ENCODE data around the gene GLP2R. TPM values are rescaled to one million over a fixed set of nuclear protein-coding genes. Genes with fewer than 3 reads are reported as not detected.
"Not testable (repeated sequence)": the region's sequence is repeated elsewhere in the genome, so short reads cannot be mapped to it uniquely, and the experiment has no call there.

Gene GLP2R
- total and polyA plus RNA-seq, 2 of the 13 experiments (the other 11 are each of a cell fraction or from before 2014, with no cell fraction given), result 0.65 to 1.4 TPM

GRCh38 chr17:9780552-9780951, 45.2 kb upstream of the GLP2R start (continued):
- TF ChIP-seq, protein P1, sequence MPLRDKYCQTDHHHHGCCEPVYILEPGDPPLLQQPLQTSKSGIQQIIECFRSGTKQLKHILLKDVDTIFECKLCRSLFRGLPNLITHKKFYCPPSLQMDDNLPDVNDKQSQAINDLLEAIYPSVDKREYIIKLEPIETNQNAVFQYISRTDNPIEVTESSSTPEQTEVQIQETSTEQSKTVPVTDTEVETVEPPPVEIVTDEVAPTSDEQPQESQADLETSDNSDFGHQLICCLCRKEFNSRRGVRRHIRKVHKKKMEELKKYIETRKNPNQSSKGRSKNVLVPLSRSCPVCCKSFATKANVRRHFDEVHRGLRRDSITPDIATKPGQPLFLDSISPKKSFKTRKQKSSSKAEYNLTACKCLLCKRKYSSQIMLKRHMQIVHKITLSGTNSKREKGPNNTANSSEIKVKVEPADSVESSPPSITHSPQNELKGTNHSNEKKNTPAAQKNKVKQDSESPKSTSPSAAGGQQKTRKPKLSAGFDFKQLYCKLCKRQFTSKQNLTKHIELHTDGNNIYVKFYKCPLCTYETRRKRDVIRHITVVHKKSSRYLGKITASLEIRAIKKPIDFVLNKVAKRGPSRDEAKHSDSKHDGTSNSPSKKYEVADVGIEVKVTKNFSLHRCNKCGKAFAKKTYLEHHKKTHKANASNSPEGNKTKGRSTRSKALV (CRISPR knock-in tag; IDR thresholded peaks at IDR 0.05), result no peak
- TF ChIP-seq RFXANK (CRISPR knock-in tag; IDR thresholded peaks at IDR 0.05), result no peak
- TF ChIP-seq, protein P2, sequence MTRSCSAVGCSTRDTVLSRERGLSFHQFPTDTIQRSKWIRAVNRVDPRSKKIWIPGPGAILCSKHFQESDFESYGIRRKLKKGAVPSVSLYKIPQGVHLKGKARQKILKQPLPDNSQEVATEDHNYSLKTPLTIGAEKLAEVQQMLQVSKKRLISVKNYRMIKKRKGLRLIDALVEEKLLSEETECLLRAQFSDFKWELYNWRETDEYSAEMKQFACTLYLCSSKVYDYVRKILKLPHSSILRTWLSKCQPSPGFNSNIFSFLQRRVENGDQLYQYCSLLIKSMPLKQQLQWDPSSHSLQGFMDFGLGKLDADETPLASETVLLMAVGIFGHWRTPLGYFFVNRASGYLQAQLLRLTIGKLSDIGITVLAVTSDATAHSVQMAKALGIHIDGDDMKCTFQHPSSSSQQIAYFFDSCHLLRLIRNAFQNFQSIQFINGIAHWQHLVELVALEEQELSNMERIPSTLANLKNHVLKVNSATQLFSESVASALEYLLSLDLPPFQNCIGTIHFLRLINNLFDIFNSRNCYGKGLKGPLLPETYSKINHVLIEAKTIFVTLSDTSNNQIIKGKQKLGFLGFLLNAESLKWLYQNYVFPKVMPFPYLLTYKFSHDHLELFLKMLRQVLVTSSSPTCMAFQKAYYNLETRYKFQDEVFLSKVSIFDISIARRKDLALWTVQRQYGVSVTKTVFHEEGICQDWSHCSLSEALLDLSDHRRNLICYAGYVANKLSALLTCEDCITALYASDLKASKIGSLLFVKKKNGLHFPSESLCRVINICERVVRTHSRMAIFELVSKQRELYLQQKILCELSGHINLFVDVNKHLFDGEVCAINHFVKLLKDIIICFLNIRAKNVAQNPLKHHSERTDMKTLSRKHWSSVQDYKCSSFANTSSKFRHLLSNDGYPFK (CRISPR knock-in tag; IDR thresholded peaks at IDR 0.05; ENCODE audit: borderline replicate concordance), result no peak

- Histone ChIP-seq H3K9me3 (ENCODE audit: low read length) (no peaks in the 10 kb centered on the region), H3K9ac (ENCODE audit: insufficient read depth, low read depth, low read length) (no peak overlapping the region), H3K36me3 (replicated peaks in 1 of 2; ENCODE audit: control insufficient read depth in 1 of 2, insufficient read depth in 2 of 2, low read length in 2 of 2) (no peaks in the 10 kb centered on the region), H3K27me3 (ENCODE audit: control insufficient read depth in 1 of 2, insufficient read depth in 2 of 2, low read length in 2 of 2) (peaks cover 2 to 46% of the 10 kb centered on the region in 2 experiments; a peak in 4 of 5 replicates), H4K20me1 (ENCODE audit: insufficient read depth, low read length) (no peaks in the 10 kb centered on the region), H3K4me2 (ENCODE audit: low read depth, low read length) (no peak overlapping the region), H3K4me3 (replicated peaks in 1 of 3; ENCODE audit: insufficient read depth in 1 of 3, low read depth in 2 of 3, low read length in 3 of 3) (no peak overlapping the region), H3K27ac (ENCODE audit: extremely low read length, insufficient read depth, low read length) (no peak overlapping the region), H3K79me2 (ENCODE audit: insufficient read depth, low read length) (no peaks in the 10 kb centered on the region), H2AFZ (ENCODE audit: low read length) (no peak overlapping the region), H3K4me1 (ENCODE audit: insufficient read depth, low read length) (no peaks in the 10 kb centered on the region)
- no TSS peak for BruUV-seq (replicated peaks)
- TF ChIP-seq KLF12 (CRISPR knock-in tag; IDR thresholded peaks at IDR 0.05; ENCODE audit: borderline replicate concordance) (no peak), PCBP2 (optimal IDR thresholded peaks at IDR 0.05; ENCODE audit: low read depth, low read length, poor library complexity, severe bottlenecking) (no peak), SPEN (CRISPR knock-in tag; IDR thresholded peaks at IDR 0.05; ENCODE audit: low read depth) (no peak)
- TF ChIP-seq, protein P3, sequence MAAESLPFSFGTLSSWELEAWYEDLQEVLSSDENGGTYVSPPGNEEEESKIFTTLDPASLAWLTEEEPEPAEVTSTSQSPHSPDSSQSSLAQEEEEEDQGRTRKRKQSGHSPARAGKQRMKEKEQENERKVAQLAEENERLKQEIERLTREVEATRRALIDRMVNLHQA (CRISPR knock-in tag; IDR thresholded peaks at IDR 0.05), result no peak
- no peak for ATAC-seq
- intact Hi-C loops (cut with micrococcal nuclease; ENCODE audit: unreplicated experiment), result no loop called here
- in situ Hi-C loops (cut with HindIII; ENCODE audit: extremely low pct_ligation_motif_present, low pct_unique_long_range_greater_than_20kb), result no loop called here
- WGBS (ENCODE audit: low lambda C conversion rate), result 10% methylated on average over 4 of the region's 4 CpGs
- FAIRE-seq, result no peak
- ChIA-PET CTCF (ENCODE audit: low intra/inter-chr PET ratio, low total read pairs) (no interaction called here), POLR2A (no interaction called here)
- no peak for DNase-seq (ENCODE audit: low spot score)
Observed at GRCh38 chr17:9783050-9783449, 42.7 kb upstream of the GLP2R start.

- CTCF ChIA-PET (ENCODE audit: low intra/inter-chr PET ratio, low total read pairs); H3K4me1 ChIP-seq (ENCODE audit: insufficient read depth, low read length); H3K4me3 ChIP-seq (replicated peaks in 1 of 3; ENCODE audit: insufficient read depth in 1 of 3, low read depth in 2 of 3, low read length in 3 of 3); H4K20me1 ChIP-seq (ENCODE audit: insufficient read depth, low read length); in situ Hi-C loops (cut with HindIII; ENCODE audit: extremely low pct_ligation_motif_present, low pct_unique_long_range_greater_than_20kb); H2AFZ ChIP-seq (ENCODE audit: low read length); H3K79me2 ChIP-seq (ENCODE audit: insufficient read depth, low read length); FAIRE-seq; BruUV-seq (replicated peaks); intact Hi-C loops (cut with micrococcal nuclease; ENCODE audit: unreplicated experiment); H3K9ac ChIP-seq (ENCODE audit: insufficient read depth, low read depth, low read length); H3K27ac ChIP-seq (ENCODE audit: extremely low read length, insufficient read depth, low read length); H3K36me3 ChIP-seq (replicated peaks in 1 of 2; ENCODE audit: control insufficient read depth in 1 of 2, insufficient read depth in 2 of 2, low read length in 2 of 2); ATAC-seq; H3K9me3 ChIP-seq (ENCODE audit: low read length); DNase-seq (ENCODE audit: low spot score); H3K4me2 ChIP-seq (ENCODE audit: low read depth, low read length); POLR2A ChIA-PET: not testable (repeated sequence)
- 26% methylated on average over 5 of the region's 5 CpGs for WGBS (ENCODE audit: low lambda C conversion rate)
- peaks cover 2 to 45% of the 10 kb centered on the region in 2 experiments; a peak in 4 of 5 replicates for H3K27me3 ChIP-seq (ENCODE audit: control insufficient read depth in 1 of 2, insufficient read depth in 2 of 2, low read length in 2 of 2)
Observed at GRCh38 chr17:9783465-9783864, 42.3 kb upstream of the GLP2R start.
